CD4-positive, alpha-beta T cell treated with Interleukin-10 for 1 hour (primary cell): Measurements from ENCODE around the gene ZNF627.
"Not testable (repeated sequence)": the region's sequence is repeated elsewhere in the genome, so short reads cannot be mapped to it uniquely, and the experiment has no call there.

ENCODE experiments used
- DNase-seq: peaks from one replicate; pipeline ENCODE4 v3.0.0-alpha.2; 2020

ZNF627 gene

DNA sequence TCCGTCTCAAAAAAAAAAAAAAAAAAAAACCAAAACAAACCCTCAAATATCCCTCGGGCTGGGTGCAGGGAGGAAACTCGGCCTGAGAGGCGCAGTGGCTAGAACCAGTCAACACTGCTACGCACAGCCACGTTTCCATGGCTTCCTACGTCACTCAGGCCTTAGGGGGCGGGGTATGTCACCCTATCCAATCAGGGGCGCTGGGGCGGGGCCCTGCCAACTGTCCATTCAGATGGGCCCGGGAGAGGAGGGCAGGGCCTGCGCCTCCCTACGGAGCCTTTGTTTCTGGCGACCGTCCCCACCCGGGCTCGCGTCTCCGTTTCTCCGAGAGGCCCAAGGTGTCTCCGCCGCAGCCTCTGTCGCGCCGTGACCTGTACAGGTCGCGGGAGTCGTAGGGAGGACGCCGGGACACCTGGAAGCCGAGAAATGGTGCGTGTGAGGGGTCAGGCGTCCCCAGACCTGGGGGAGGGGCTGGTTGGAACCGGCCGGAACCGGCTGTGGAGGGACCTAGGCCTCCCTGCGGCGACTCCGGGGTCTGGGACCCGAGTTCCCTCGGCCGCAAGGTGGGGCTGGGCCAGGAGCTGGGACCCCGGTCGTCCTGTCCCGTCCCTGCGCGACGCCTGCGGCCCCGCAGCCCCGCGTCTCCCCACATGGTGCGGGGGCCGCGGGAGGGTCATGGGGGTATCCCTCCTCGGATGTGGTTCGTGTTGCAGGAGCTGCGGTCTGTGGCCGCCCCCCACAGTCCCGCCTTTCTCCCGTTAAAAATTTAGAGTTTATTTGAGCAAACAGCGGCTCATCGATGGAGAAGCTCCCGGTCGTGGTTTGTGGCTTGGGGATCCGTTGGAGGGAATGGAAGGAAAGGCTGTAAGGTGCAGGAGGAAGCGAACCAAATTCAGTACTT, at the start of gene ZNF627:
ZNF627 (plus strand) TSS at position 282 of the 901 bp plus-strand sequence; CDS start at position 427, 145 bp downstream.
- DNase-seq = peak; percentile 98

DNA sequence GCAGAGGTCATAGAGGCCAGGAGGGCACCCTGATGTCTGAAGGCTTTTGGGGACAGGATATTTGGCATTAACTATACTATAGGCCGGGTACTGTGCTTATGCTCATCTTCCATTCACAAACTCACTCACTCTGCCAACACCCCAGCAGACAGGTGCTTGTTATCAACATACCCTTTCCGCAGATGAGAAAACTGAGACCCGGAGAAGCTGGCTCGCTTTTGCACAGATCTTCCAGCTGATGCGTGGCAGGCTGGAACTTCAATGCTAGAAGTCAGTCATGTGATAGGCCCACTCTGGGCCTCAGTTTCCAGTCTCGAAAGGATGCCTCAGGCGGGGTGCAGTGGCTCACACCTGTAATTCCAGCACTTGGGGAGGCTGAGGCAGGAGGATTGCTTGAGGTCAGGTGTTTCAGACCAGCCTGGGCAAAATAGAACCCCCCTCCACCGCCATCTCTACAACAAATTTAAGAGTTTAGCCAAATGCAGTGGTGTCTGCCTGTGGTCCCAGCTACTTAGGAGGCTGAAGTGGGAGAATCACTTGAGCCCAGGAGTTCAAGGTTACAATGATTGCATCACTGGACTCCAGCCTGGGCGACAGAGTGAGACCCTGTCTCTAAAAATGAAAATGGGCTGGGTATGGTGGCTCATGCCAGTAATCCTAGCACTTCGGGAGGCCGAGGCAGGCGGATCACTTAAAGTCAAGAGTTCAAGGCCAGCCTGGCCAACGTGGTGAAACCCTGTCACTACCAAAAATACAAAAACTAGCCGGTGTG, 49.2 kb upstream of the ZNF627 start:
- no peak for DNase-seq

DNA sequence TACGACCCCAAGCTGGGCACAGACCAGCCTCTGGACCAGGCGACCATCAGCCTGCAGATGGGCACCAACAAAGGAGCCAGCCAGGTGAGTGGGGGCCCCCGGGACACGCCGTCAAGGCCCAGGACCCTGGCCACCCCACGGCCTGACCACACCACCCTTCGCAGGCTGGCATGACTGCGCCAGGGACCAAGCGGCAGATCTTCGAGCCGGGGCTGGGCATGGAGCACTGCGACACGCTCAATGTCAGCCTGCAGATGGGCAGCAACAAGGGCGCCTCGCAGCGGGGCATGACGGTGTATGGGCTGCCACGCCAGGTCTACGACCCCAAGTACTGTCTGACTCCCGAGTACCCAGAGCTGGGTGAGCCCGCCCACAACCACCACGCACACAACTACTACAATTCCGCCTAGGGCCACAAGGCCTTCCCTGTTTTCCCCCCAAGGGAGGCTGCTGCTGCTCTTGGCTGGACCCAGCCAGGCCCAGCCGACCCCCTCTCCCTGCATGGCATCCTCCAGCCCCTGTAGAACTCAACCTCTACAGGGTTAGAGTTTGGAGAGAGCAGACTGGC, 47.8 kb upstream of the ZNF627 start:
- DNase-seq = no peak

DNA sequence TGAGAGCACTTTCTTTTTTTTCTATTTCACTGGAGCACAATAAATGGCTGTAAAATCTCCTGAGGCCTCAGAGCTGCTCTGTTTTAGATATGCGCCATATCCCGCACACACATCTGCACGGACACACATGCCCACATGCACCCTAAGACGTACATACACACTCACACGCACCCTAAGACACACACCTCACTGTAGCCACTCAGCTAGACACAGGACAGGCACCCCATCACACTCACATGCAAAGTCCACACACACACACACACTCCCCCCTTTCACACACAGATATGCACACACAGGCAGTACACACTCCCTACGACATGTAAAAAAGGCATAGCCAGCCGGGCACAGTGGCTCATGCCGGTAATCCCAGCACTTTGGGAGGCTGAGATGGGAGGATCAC, 47.0 kb upstream of the ZNF627 start:
- no peak for DNase-seq

DNA sequence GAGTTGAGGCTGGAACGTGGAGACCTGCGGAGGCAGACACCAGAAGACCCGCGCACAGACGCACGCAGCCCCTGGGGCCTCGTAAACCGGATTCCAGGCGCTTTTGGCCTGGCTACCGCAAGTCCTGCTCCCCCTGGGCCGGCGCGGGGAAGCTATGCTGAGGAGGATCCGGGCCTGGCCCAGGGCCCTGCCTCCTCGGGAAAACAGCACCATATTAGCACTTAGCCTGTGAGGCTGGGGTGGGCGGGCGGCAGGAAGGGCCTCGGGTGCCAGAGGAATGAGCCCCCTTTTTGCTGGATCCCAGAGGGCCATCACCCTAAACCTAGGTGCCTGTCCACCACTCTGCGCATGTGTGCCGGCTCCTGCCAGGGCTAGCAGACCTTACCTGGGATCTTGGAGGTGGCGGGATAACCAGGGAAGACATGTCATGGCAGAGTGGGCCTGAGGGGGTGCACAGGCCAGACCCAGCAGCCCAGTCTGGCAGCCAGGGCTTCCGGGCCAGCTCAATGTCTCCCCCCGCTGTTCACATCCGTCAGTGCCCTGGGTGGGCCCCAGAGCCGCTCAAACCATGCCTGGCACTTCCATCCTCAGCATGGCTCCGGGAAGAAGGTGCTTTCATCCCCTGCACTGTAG, 45.6 kb upstream of the ZNF627 start:
- DNase-seq = no peak

DNA sequence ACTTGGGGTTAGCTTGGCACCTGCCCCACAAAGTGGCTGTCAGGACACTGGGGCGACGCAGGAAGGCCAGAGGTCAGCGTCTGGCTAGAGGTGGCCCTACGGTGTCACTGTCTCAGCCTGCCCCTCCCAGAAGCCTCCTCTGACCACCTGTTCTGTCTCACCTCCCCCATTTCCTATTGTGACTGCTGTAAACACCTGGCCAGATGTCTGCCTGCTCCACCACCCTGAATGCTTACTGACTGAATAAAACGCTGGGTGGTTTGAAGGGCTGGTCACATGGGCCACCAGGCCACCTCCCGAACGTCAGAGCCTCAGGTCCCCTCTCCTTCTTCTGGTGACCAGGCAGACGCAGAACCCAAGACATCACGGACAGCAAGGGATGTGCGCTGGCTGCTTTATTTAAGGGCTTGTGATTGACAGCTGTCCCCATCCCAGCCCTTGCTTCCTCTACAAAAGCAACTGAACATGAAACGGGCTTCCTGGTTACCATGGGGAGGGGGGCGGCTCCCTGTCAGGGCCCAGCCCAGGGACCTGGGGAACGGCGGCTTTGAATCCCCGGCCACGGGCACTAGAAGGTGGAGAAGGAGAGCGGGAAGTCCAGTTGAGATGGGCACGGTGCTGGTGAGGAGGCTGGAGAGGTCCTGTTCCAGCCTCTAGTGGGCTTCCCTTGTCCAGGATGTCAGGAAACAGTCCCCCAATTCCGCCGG, 44.5 kb upstream of the ZNF627 start:
- DNase-seq = no peak

DNA sequence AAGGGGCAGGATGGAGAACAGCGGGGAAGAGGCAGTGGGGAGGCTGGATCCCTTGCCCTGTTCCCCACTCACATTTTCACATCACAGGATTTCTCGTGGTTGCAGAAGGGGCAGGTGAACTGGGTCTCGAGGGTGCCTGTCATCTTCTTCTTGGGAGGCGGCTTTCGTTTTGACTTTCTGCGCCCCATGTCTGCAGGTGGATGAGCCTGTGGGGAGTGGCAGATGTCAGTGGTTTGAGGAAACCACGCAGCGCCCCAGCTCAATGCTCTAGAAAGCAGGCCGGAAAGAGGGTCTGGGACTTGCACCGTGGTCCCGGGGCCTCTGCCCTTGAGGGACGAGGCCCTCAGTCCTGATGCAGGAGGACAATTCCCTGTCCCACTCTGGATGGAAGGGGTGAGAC, 43.1 kb upstream of the ZNF627 start:
- no peak for DNase-seq

DNA sequence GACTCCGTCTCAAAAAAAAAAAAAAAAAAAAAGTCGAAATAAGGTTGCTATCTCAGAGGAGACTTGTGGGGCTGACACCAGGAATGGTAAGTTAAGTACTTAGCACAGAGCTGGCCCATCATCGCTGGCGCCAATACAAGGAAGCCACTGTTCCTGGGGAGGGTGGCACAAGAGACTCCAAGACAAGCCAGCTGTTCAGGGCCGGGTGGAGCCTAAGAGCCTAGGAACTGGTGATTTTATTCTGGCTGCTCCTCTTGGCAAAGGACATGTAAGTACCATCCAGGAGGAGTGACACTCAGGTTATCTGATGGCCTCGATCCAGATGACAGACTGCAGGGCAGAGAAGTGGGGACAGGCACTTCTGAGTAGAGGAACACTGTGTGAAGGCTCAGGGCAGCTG, 42.0 kb upstream of the ZNF627 start:
- no peak for DNase-seq

DNA sequence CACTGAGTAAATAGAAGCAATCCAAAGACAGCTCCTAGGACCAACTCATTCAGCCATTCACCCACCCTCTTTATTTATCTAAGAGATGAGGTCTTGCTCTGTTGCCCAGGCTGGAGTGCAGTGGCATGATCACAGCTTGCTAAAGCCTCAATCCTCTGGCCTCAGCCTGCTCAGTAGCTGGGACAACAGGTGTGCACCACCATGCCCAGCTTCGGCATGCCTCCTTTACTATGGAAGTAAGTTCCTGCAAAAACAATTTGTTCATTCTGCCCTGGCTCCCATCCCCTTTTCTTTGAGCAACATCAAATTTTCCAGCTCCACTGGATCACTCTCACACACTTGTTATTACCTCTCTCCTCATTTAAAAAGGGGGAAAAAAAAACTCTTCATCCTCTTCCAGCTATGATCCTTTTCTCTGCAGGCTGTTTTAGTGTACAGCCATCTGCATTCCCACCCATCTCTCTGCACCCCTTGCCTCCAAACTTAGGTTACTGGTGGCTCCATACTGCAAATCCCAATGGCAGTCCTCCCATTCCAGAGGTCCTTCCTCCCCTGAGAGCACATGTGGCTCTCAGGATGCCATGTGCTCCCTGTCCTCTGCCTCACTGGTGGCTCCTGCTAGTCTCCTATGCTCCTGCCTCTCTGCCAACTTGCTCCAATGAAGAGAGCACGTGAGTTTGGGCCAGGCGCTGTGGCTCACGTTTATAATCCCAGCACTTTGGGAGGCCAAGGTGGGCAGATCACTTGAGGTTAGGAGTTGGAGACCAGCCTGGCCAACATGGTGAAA, 40.5 kb upstream of the ZNF627 start:
- DNase-seq = no peak

DNA sequence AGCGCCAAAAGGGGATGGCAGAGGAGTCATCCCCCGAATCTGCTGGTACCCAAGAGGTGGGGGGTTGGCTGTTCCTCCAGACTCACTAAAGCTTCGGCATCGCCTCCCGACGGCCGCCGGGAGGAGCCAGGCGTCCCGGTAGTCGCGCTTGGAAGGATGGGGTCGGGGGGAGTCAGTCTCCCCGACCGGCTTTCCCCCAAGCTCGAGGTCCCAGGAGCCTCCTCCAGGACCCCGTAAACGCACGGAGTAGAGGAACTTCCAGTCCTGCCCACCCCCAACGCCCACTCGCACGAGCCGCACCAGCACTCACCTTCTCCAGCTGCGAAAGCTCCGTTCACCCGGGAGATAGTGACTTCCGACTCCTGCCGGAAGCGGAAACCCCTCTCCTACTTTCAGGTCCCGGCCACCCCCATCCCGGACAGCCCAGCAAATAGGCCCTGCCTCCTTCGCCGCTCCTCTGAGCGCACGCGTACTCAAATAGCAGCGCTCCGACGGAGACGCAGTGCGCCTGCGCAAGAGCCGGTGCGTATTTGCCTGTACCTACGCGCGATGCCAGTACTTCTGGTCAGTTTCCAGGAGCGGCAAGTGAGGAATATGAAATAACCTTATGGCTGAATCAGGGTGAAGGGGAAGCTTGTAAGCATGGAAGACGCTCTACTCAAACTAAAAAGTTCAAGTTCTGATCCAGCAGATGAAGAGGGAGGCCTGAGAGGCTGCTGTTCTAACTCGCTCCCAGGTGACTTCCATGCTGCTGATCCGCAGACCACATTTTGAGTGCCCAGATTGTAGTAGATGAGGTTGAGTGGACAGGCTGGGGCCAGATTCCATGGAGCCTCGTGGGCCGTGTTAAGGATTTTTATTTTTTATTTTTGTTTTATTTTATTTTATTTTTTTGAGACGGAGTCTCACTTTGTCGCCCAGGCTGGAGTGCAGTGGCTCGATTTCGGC, 38.1 kb upstream of the ZNF627 start, which contains the start of gene ELOF1:
ELOF1 (minus strand) TSS at position 350 of the 948 bp plus-strand sequence. CDS start 4,883 bp downstream, outside the sequence.
- DNase-seq = peak; percentile 97

DNA sequence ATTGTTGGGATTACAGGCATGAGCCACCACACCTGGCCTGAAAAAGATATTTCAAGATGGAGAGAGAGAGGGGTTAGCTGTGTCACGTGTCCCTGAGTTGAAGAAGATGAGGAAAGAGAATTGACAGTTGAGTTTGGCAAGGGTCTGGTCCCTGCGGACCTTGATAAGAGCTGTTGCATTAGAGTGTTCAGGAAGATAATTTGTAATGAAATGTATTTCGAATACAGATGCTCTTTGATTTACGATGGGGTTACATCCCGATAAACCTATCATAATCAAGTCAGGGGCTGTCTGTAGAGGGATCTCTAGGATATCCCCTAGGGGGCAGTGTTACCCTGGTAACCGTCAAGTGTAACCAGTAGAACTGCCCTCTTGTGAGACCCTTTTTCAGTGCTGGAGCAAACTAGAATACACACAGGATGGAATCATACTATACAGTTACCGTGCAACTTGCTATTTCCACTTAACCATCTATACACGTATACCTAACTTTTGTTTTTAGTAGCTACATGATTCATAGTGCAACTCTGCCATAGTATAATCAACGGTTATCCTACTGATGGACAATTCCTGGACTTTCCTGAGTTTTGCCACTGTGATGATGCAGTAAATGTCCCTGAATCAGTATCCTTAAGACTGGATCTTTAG, 36.8 kb upstream of the ZNF627 start:
- DNase-seq = peak; percentile 84

DNA sequence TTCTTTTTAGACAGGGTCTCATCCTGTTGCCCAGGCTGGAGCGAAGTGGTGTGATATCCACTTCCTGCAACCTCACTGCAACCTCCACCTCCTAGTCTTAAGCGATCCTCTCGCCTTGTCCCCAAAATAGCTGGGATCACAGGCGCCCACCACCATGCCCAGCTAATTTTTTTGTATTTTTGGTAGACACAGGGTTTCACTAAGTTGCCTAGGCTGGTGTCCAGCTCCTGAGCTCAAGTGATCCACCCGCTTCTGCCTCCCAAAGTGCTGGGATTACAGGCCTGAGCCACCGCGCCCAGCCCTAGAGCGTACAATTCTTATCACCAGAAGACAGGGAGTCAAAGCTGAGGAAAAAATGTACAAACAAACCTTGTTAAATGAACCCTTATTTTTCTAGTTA, 33.8 kb upstream of the ZNF627 start:
- DNase-seq = no peak

DNA sequence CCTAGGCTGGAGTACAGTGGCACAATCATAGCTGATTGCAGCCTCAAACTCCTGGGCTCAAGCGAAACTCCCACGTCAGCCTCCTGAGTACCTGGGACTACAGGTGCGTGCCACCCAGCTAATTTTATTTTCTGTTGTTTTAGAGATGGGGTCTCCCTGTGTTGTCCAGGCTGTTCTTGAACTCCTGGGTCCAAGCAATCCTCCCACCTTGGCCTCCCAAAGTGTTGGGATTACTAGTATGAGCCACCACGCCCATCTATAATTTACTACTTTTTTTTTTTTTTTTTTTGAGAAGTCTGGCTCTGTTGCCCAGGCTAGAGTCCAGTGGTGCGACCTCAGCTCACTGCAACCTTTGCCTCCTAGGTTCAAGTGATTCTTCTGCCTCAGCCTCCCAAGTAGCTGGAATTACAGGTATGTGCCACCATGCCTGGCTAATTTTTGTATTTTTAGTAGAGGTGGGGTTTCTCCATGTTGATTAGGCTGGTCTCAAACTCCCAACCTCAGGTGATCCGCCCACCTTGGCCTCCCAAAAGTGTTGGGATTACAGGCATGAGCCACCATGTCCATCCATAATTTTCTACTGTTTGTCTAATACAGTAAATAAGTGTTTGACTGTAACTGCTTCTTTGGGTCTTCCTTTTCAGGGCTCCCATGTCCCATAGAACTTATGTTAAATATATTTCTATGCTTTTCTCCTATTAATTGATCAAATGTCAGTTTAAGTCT, 33.0 kb upstream of the ZNF627 start:
- not testable (repeated sequence) for DNase-seq

DNA sequence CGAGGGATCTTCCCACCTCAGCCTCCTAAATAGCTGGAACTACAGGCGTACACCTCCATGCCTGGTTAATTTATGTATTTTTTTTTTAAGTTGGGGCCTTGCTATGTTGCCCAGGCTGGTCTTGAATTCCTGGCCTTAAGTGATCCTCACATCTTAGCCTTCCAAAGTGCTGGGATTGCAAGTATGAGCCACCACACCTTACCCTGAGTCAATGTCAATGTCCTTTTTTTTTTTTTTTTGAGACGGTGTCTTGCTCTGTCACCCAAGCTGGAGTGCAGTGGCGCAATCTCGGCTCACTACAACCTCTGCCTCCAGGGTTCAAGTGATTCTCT, 31.7 kb upstream of the ZNF627 start:
- not testable (repeated sequence) for DNase-seq

DNA sequence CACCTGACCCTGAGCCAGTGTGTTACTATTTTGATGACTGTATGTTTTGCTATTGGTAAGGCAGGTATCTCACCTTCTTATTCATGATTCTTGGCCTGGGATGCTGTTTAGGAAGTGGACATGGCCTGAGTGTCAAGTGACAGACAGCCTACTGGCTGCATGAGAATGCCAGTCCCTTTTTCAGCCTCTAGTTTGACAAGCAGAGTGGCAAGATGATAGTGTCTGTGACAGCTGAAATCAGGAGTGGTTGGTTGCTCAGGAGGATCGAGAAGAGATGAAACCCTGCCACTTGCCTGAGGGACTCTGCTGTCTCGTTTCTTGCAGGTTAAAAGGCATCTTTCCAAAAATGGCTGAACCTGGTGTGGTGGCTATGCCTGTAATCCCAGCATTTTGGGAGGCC, 31.1 kb upstream of the ZNF627 start:
- no peak for DNase-seq

DNA sequence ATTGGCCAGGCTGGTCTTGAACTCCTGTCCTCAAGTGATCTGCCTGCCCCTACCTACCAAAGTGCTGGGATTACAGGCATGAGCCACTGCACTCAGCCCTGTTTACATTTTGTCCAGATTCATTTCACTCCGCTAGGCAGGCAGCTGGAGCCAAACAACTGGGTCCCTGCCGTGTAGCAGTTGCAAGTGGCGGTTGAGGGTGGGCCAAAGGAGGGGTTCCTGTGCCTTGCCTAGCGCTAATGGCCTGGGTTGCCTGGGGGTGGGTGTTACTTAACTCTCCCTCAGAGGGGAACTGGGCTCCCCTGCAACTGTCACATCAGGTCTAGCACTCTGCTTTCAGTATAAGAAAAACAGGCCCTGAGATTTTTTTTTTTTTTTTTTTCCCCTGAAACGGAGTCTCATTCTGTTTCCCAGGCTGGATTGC, 27.2 kb upstream of the ZNF627 start:
- DNase-seq = no peak

DNA sequence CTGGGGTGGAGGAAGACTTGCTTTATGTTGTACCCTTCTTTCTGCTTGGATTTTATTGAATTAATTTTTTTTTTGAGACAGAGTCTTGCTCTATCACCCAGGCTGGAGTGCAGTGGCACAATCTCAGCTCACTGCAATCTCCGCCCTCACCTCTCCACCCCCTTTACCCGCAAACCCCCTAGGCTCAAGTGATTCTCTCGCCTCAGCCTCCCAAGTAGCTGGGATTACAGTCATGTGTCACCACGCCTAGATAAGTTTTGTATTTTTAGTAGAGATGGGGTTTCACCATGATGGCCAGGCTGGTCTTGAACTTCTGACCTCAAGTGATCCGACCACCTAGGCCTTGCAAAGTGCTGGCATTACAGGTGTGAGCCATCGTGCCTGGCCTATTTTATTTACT, 23.9 kb upstream of the ZNF627 start:
- not testable (repeated sequence) for DNase-seq

DNA sequence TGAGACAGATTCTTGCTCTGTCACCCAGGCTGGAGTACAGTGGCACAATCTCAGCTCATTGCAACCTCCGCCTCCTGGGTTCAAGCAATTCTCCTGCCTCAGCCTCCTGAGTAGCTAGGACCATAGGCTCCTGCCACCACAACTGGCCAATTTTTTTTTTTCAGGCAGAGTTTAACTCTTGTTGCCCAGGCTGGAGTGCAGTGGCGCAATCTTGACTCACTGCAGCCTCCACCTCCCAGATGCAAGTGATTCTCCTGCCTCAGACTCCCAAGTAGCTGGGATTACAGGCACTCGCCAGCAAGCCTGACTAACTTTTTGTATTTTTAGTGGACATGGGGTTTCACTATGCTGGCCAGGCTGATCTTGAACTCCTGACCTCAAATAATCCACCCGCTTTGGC, 23.5 kb upstream of the ZNF627 start:
- not testable (repeated sequence) for DNase-seq

DNA sequence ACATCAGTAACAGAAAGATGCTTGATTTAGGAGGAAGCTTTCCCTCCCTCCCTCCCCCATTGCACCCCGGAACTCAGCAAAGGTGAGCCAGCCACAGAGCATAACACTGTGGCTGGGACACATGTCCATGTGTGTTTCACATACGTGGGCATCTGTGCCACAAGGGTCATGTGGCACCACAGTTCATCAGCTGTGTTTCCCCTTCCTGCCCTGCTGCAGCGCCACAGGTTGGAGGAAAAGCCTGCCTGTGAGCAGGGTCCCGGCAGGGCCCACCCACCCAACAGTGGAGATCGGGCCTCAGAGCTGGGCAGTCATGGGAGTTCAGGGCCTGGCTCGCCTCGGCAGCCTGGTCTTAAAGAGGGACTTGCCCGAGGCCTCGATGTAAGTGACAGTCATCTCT, 22.6 kb upstream of the ZNF627 start:
- no peak for DNase-seq
